CD4-positive, alpha-beta T cell (primary cell): Measurements from ENCODE around the gene SPINK14. TPM values are rescaled to one million over a fixed set of nuclear protein-coding genes. Genes with fewer than 3 reads are reported as not detected.

ENCODE experiments used
- ATAC-seq: fragments of 200-7000 bp; cut with Tn5 transposase; one replicate; pipeline ENCODE4 v1.10.0; 2022; ENCODE audit warnings: mild to moderate bottlenecking; ENCODE audit not compliant: poor library complexity
- CTCF ChIA-PET: fragments of 350-600 bp; sonication (Branson Sonifier 250); formaldehyde crosslinking; loops from one replicate; lab custom pipeline; 2021; ENCODE audit warnings: antibody characterized with exemption, inconsistent platforms; lab: Charles Lee
- POLR2A ChIA-PET: fragments of 350-600 bp; sonication (Branson Sonifier 250); formaldehyde crosslinking; loops from one replicate; lab custom pipeline; 2021; ENCODE audit warnings: antibody characterized with exemption, inconsistent platforms; lab: Charles Lee
- DNase-seq, 14 experiments: peaks; one replicate each; pipeline ENCODE4 v3.0.0-alpha.2; 2013 to 2020; ENCODE audit warnings: mixed read lengths in 2 of 14
- H3K27ac ChIP-seq, 2 donors: one replicate each; pipeline versions ENCODE4 v1.5.1 to v1.7.0; 2013; ENCODE audit warnings: low read length in 2 of 2, low read depth in 1 of 2, mild to moderate bottlenecking in 1 of 2
- H3K27me3 ChIP-seq, 2 experiments: 1 replicate in 1 of 2; 2 replicates in 1 of 2; pipeline versions ENCODE4 v1.6.1 to v1.7.0; 2013; ENCODE audit warnings: low read length in 2 of 2, control low read depth in 1 of 2, mild to moderate bottlenecking in 1 of 2, moderate library complexity in 1 of 2; ENCODE audit not compliant: insufficient read depth in 2 of 2, control insufficient read depth in 1 of 2
- H3K36me3 ChIP-seq: one replicate; pipeline ENCODE4 v1.6.1; 2013; ENCODE audit warnings: low read length, control low read depth; ENCODE audit not compliant: insufficient read depth
- H3K4me1 ChIP-seq: one replicate; pipeline ENCODE4 v1.6.1; 2013; ENCODE audit warnings: low read length, control low read depth; ENCODE audit not compliant: insufficient read depth
- H3K4me3 ChIP-seq: one replicate; pipeline ENCODE4 v1.5.1; 2013; ENCODE audit warnings: mild to moderate bottlenecking, low read length, moderate library complexity
- H3K9me3 ChIP-seq, 2 experiments: 1 replicate in 1 of 2; 2 replicates in 1 of 2; pipeline versions ENCODE4 v1.6.1 to v1.7.0; 2013; ENCODE audit warnings: low read length in 2 of 2, mild to moderate bottlenecking in 2 of 2, control low read depth in 1 of 2, moderate library complexity in 1 of 2; ENCODE audit not compliant: control insufficient read depth in 1 of 2, insufficient read depth in 1 of 2
- H3K27ac Mint-ChIP-seq: one replicate; pipeline ENCODE4 v1.8.0; 2020; ENCODE audit warnings: mixed read lengths
- H3K27me3 Mint-ChIP-seq: one replicate; pipeline ENCODE4 v1.8.0; 2021; ENCODE audit warnings: mixed read lengths
- H3K36me3 Mint-ChIP-seq: one replicate; pipeline ENCODE4 v1.8.0; 2021; ENCODE audit warnings: low read depth, mixed read lengths
- H3K4me1 Mint-ChIP-seq: one replicate; pipeline ENCODE4 v1.8.0; 2021; ENCODE audit warnings: low read depth, mixed read lengths
- H3K4me3 Mint-ChIP-seq: one replicate; pipeline ENCODE4 v1.8.0; 2020; ENCODE audit warnings: mild to moderate bottlenecking, mixed read lengths
- H3K9me3 Mint-ChIP-seq: one replicate; pipeline ENCODE4 v1.8.0; 2020; ENCODE audit warnings: mixed read lengths
- CTCF ChIP-seq: fragments of 200-600 bp; IDR thresholded peaks from one replicate; pipeline ENCODE4 v1.8.0; 2022; ENCODE audit warnings: antibody characterized with exemption, mild to moderate bottlenecking
- intact Hi-C, 2 experiments: fragments of 100-400 bp; cut with DNase I in 1 of 2; cut with micrococcal nuclease in 1 of 2; formaldehyde crosslinking; loops; one replicate each; pipeline versions ENCODE4 v1.15.1 to v1.9.0; 2023 to 2025; cut with DNase I, micrococcal nuclease
- total RNA-seq, 174 experiments: library from RNA in 2 of 174; stranded (reverse) in 2 of 174; gene quantifications; one replicate each; pipeline ENCODE4 v1.2.3 and lab custom pipeline; 2021 to 2026

Gene SPINK14
- total RNA-seq, 2 experiments from 2014 or later: not detected

GRCh38 chr5:148221508-148221907 lies 53.2 kb downstream of the SPINK14 start:
- H3K27ac Mint-ChIP-seq: no peak overlapping the region
- POLR2A ChIA-PET: no interaction called here
- Histone ChIP-seq H3K9me3 (no peaks in the 10 kb centered on the region), H3K27ac (no peak overlapping the region), H3K27me3 (peaks cover 0 to 7% of the 10 kb centered on the region in 2 experiments), H3K36me3 (no peaks in the 10 kb centered on the region), H3K4me3 (no peak overlapping the region), H3K4me1 (no peaks in the 10 kb centered on the region)
- no peak for DNase-seq
- no peak for ATAC-seq
- peaks cover 17% of the 10 kb centered on the region for H3K27me3 Mint-ChIP-seq
- no peak overlapping the region for H3K4me3 Mint-ChIP-seq
- CTCF ChIA-PET: interaction anchor here (1.0 kb wide), 1 partner anchor 21 kb away, joined by 3 read pairs; no protein-coding TSS in a partner anchor
- intact Hi-C loops: no loop called here
- H3K36me3 Mint-ChIP-seq: no peaks in the 10 kb centered on the region
- no peaks in the 10 kb centered on the region for H3K4me1 Mint-ChIP-seq
- no peak for TF ChIP-seq CTCF
- H3K9me3 Mint-ChIP-seq: no peaks in the 10 kb centered on the region

GRCh38 chr5:148224117-148224742 lies 55.9 kb downstream of the SPINK14 start:
- no peak overlapping the region for H3K27ac Mint-ChIP-seq
- intact Hi-C loops: no loop called here
- no peak for ATAC-seq
- H3K27me3 Mint-ChIP-seq: peaks cover 21% of the 10 kb centered on the region
- CTCF ChIA-PET: interaction anchor here (0.6 kb wide), 1 partner anchor 47 kb away, joined by 3 read pairs; no protein-coding TSS in a partner anchor
- no peak overlapping the region for H3K4me3 Mint-ChIP-seq
- POLR2A ChIA-PET: no interaction called here
- no peaks in the 10 kb centered on the region for H3K4me1 Mint-ChIP-seq
- DNase-seq: no peak
- H3K36me3 Mint-ChIP-seq: no peaks in the 10 kb centered on the region
- no peak for TF ChIP-seq CTCF
- no peaks in the 10 kb centered on the region for H3K4me1 ChIP-seq
- H3K27me3 ChIP-seq: peaks cover 0 to 7% of the 10 kb centered on the region in 2 experiments
- no peaks in the 10 kb centered on the region for H3K9me3 Mint-ChIP-seq
- H3K4me3 ChIP-seq: no peak overlapping the region
- no peak overlapping the region for H3K27ac ChIP-seq
- H3K9me3 ChIP-seq: no peaks in the 10 kb centered on the region
- no peaks in the 10 kb centered on the region for H3K36me3 ChIP-seq

Other genes starting within 250 kb of the SPINK14 start
- gene SPINK5, start 104.6 kb upstream of the SPINK14 start, total RNA-seq: not detected
- gene SPINK6, start 34.5 kb downstream of the SPINK14 start, total RNA-seq: not detected
- not detected for gene MARCOL, start 70.0 kb downstream of the SPINK14 start, total RNA-seq
- gene SPINK13, start 100.2 kb downstream of the SPINK14 start, total RNA-seq: not detected
- gene SPINK7, start 143.9 kb downstream of the SPINK14 start, total RNA-seq: not detected
- gene SPINK9, start 167.0 kb downstream of the SPINK14 start, total RNA-seq: not detected
- 10 to 100 TPM; 45.7 to 47.3 TPM for gene FBXO38, start 215.4 kb downstream of the SPINK14 start, total RNA-seq